ENCODE results near the gene DLG2. TPM values are rescaled to one million over a fixed set of nuclear protein-coding genes. Genes with fewer than 3 reads are reported as not detected.

DLG2 gene
- total and polyA plus RNA-seq, 2 of the 8 experiments (the other 6 are each of a cell fraction or from before 2014, with no cell fraction given): 1.7 to 14.3 TPM

- TF ChIP-seq, protein P1, sequence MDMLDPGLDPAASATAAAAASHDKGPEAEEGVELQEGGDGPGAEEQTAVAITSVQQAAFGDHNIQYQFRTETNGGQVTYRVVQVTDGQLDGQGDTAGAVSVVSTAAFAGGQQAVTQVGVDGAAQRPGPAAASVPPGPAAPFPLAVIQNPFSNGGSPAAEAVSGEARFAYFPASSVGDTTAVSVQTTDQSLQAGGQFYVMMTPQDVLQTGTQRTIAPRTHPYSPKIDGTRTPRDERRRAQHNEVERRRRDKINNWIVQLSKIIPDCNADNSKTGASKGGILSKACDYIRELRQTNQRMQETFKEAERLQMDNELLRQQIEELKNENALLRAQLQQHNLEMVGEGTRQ (IDR thresholded peaks at IDR 0.05; ENCODE audit: low read length): no peak
- TF ChIP-seq CREB1 (IDR thresholded peaks at IDR 0.05) (no peak), TCF12 (IDR thresholded peaks at IDR 0.05; ENCODE audit: low read depth, low read length) (no peak)
- TF ChIP-seq, protein P2, sequence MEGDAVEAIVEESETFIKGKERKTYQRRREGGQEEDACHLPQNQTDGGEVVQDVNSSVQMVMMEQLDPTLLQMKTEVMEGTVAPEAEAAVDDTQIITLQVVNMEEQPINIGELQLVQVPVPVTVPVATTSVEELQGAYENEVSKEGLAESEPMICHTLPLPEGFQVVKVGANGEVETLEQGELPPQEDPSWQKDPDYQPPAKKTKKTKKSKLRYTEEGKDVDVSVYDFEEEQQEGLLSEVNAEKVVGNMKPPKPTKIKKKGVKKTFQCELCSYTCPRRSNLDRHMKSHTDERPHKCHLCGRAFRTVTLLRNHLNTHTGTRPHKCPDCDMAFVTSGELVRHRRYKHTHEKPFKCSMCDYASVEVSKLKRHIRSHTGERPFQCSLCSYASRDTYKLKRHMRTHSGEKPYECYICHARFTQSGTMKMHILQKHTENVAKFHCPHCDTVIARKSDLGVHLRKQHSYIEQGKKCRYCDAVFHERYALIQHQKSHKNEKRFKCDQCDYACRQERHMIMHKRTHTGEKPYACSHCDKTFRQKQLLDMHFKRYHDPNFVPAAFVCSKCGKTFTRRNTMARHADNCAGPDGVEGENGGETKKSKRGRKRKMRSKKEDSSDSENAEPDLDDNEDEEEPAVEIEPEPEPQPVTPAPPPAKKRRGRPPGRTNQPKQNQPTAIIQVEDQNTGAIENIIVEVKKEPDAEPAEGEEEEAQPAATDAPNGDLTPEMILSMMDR (IDR thresholded peaks at IDR 0.05; ENCODE audit: control extremely low read depth in 1 of 3, insufficient read depth in 1 of 3, low read depth in 1 of 3, low read length in 3 of 3): no peak
Measured at GRCh38 chr11:84250834-84251613, 1376.1 kb downstream of the DLG2 start (continued).
